Skin epidermis (tissue), 12 donors: ENCODE data around the gene UROC1.

Experiments used
- H3K27ac ChIP-seq, 21 experiments: fragments of 200-600 bp; sonication (generic) in 11 of 21; one replicate each; pipeline ENCODE4 v1.5.0; 2020; ENCODE audit warnings: mild to moderate bottlenecking in 3 of 21, inconsistent platforms in 2 of 21, moderate library complexity in 2 of 21
- H3K4me3 ChIP-seq, 7 experiments: fragments of 200-600 bp; sonication (generic) in 2 of 7; one replicate each; pipeline ENCODE4 v1.5.0; 2020; ENCODE audit warnings: inconsistent platforms in 2 of 7, mild to moderate bottlenecking in 2 of 7, moderate library complexity in 1 of 7

The UROC1 gene

GRCh38 chr3:126452213-126452612, 65.4 kb downstream of the UROC1 start:
- Histone ChIP-seq H3K27ac (no peak overlapping the region), H3K4me3 (no peak overlapping the region)

- Histone ChIP-seq H3K27ac (no peak overlapping the region), H3K4me3 (no peak overlapping the region)
Observed at GRCh38 chr3:126451511-126451910, 66.1 kb downstream of the UROC1 start.

- Histone ChIP-seq H3K27ac (no peak overlapping the region), H3K4me3 (no peak overlapping the region)
Observed at GRCh38 chr3:126450744-126451143, 66.8 kb downstream of the UROC1 start.

- no peak overlapping the region for H3K27ac ChIP-seq
Observed at GRCh38 chr3:126450219-126450618, 67.4 kb downstream of the UROC1 start.

GRCh38 chr3:126449621-126450051, 67.9 kb downstream of the UROC1 start:
- H3K27ac ChIP-seq, result no peak overlapping the region
- H3K4me3 ChIP-seq, result no peak overlapping the region

More at GRCh38 chr3:126450219-126450618, 67.4 kb downstream of the UROC1 start:
- no peak overlapping the region for H3K4me3 ChIP-seq

- Histone ChIP-seq H3K4me3 (no peak overlapping the region), H3K27ac (no peak overlapping the region)
Observed at GRCh38 chr3:126448893-126449180, 68.7 kb downstream of the UROC1 start.

GRCh38 chr3:126448136-126448892, 69.3 kb downstream of the UROC1 start:
- H3K4me3 ChIP-seq, result no peak overlapping the region

GRCh38 chr3:126447456-126448106, 70.0 kb downstream of the UROC1 start:
- Histone ChIP-seq H3K4me3 (no peak overlapping the region), H3K27ac (no peak overlapping the region)

More at GRCh38 chr3:126448136-126448892, 69.3 kb downstream of the UROC1 start:
- no peak overlapping the region for H3K27ac ChIP-seq

GRCh38 chr3:126446791-126447190, 70.8 kb downstream of the UROC1 start:
- Histone ChIP-seq H3K4me3 (no peak overlapping the region), H3K27ac (no peak overlapping the region)

- Histone ChIP-seq H3K27ac (no peak overlapping the region), H3K4me3 (no peak overlapping the region)
Observed at GRCh38 chr3:126446301-126446700, 71.3 kb downstream of the UROC1 start.

- Histone ChIP-seq H3K4me3 (no peak overlapping the region), H3K27ac (peak overlapping the region in 1 of 21 experiments; percentile 0)
Observed at GRCh38 chr3:126445506-126445905, 72.1 kb downstream of the UROC1 start.

GRCh38 chr3:126442856-126443242, 74.7 kb downstream of the UROC1 start:
- no peak overlapping the region for H3K27ac ChIP-seq
- no peak overlapping the region for H3K4me3 ChIP-seq

GRCh38 chr3:126442094-126442855, 75.3 kb downstream of the UROC1 start:
- H3K27ac ChIP-seq, result no peak overlapping the region

GRCh38 chr3:126441256-126441880, 76.2 kb downstream of the UROC1 start:
- H3K4me3 ChIP-seq, result no peak overlapping the region

More at GRCh38 chr3:126442094-126442855, 75.3 kb downstream of the UROC1 start:
- no peak overlapping the region for H3K4me3 ChIP-seq

GRCh38 chr3:126440709-126440995, 76.9 kb downstream of the UROC1 start:
- Histone ChIP-seq H3K27ac (no peak overlapping the region), H3K4me3 (no peak overlapping the region)

More at GRCh38 chr3:126441256-126441880, 76.2 kb downstream of the UROC1 start:
- no peak overlapping the region for H3K27ac ChIP-seq

- H3K27ac ChIP-seq, result no peak overlapping the region
- no peak overlapping the region for H3K4me3 ChIP-seq
Observed at GRCh38 chr3:126439968-126440708, 77.4 kb downstream of the UROC1 start.

- H3K27ac ChIP-seq, result no peak overlapping the region
- H3K4me3 ChIP-seq, result no peak overlapping the region
Observed at GRCh38 chr3:126439346-126439967, 78.1 kb downstream of the UROC1 start.

GRCh38 chr3:126438746-126439145, 78.8 kb downstream of the UROC1 start:
- Histone ChIP-seq H3K4me3 (no peak overlapping the region), H3K27ac (no peak overlapping the region)

GRCh38 chr3:126438186-126438585, 79.4 kb downstream of the UROC1 start:
- H3K27ac ChIP-seq, result no peak overlapping the region

More at GRCh38 chr3:126438186-126438585, 79.4 kb downstream of the UROC1 start:
- no peak overlapping the region for H3K4me3 ChIP-seq
